ENCODE measurements around the gene NCAN.

DNA sequence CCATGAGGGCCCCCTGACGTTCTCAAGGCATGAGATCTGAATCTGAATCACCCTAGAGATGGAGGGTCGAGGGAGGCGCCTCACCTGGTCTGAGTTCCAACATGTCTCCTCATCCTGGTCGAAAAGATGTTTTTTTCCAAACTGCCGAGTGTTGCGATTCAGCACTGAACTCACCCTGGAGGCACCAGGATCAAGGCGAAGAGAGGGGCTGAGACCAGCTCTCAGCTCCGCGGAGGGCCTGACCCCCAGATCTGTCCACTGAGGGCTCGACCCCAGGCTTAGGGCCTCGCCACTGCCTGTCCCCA, 9.1 kb upstream of the NCAN start:
- TF ChIP-seq CTCF (IDR thresholded peaks at IDR 0.05) (no peak), POLR2A (IDR thresholded peaks at IDR 0.05) (no peak)
